ENCODE results near the gene F13B. TPM values are rescaled to one million over a fixed set of nuclear protein-coding genes. Genes with fewer than 3 reads are reported as not detected.

Gene F13B
- total and polyA plus RNA-seq, 2 of the 4 experiments (the other 2 are of a cell fraction), result not detected

DNA sequence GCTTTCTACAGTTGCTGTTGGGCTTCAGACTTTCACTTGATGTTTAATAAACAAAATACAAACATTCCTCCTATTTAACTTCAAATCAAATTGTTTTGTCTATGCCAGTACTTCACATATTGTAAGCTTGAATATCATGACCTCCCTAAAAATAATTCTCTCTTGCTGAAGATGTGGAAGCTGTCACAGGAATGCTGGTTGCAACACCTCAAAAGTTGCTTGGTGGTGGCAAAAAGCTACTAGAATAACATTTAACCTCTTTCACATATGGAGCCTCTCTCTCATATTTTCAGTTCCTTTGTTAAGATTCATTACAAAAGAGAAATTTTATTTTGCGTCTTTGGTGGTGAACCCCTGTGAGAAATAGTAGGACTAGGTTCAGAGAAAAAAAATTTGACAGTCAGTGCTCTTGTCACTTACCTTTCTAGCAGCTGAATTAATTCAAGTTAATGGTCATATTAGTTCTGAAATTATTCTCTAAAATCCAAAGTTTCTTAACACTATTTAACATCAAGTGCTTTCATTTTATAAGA is 25.5 kb upstream of the F13B start:
- ATAC-seq (ENCODE audit: low read depth) (no peak), DNase-seq (no peak)
- H4K20me1 ChIP-seq (ENCODE audit: insufficient read depth, low read length), result no peaks in the 10 kb centered on the region
- WGBS, 2 experiments (ENCODE audit: extremely low coverage in 2 of 2, insufficient read length in 1 of 2), result no CpG with 5 or more reads among the region's 1 CpG
- H3K18ac ChIP-seq (ENCODE audit: low read depth, low read length), result no peak overlapping the region
- H4K8ac ChIP-seq (ENCODE audit: low read depth in 2 of 2, low read length in 2 of 2), result no peak overlapping the region
- H3K79me1 ChIP-seq (ENCODE audit: low read depth in 1 of 2, low read length in 2 of 2), result no peaks in the 10 kb centered on the region
- no peak overlapping the region for H2AK5ac ChIP-seq (ENCODE audit: low read depth, low read length)
- POLR2A ChIA-PET (ENCODE audit: unreplicated experiment), result no interaction called here
- no peak overlapping the region for H4K5ac ChIP-seq (ENCODE audit: low read depth, low read length)
- H3K14ac ChIP-seq (replicated peaks; ENCODE audit: low read depth, low read length), result no peak overlapping the region
- no peak overlapping the region for H2BK5ac ChIP-seq (ENCODE audit: low read depth, low read length, poor library complexity, severe bottlenecking)
- no peak overlapping the region for H2AK9ac ChIP-seq (replicated peaks; ENCODE audit: low read depth, low read length, poor library complexity)
- no TSS peak for BruUV-seq (replicated peaks)
- no peak overlapping the region for H3K9ac ChIP-seq (ENCODE audit: low read depth, low read length)
- H3K27ac ChIP-seq (ENCODE audit: insufficient read depth, low read length), result no peak overlapping the region
- no peak overlapping the region for H3K56ac ChIP-seq (ENCODE audit: extremely low read depth, insufficient read depth, low read length)
- no peak overlapping the region for H3K23ac ChIP-seq (ENCODE audit: low read depth, low read length)
- H2AFZ ChIP-seq (replicated peaks; ENCODE audit: low read length, poor library complexity), result no peak overlapping the region
- H3K9me1 ChIP-seq (ENCODE audit: insufficient read depth, low read length), result no peaks in the 10 kb centered on the region
- TF ChIP-seq CTCF (conservative IDR thresholded peaks at IDR 0.05; ENCODE audit: low read depth, low read length) (no peak), POLR2A (IDR thresholded peaks at IDR 0.05; ENCODE audit: low read depth, low read length) (no peak)
- H2BK120ac ChIP-seq (ENCODE audit: low read depth, low read length), result no peak overlapping the region
- H2BK15ac ChIP-seq (ENCODE audit: low read depth, low read length), result no peak overlapping the region
- CTCF ChIA-PET, result no interaction called here
- intact Hi-C loops (cut with micrococcal nuclease), result no loop called here
- no peak overlapping the region for H4K91ac ChIP-seq (ENCODE audit: insufficient read depth, low read depth, low read length)
- no peak overlapping the region for H2BK20ac ChIP-seq (ENCODE audit: low read depth, low read length)
- dilution Hi-C loops (cut with HindIII; ENCODE audit: low sequenced_read_pairs, unreplicated experiment), result no loop called here
- H3K4me2 ChIP-seq (ENCODE audit: low read depth, low read length), result no peak overlapping the region
- no peaks in the 10 kb centered on the region for H3K36me3 ChIP-seq (ENCODE audit: control insufficient read depth, insufficient read depth, low read length)
- no peak overlapping the region for H3K4me3 ChIP-seq (ENCODE audit: insufficient read depth, low read depth, low read length)
- no peaks in the 10 kb centered on the region for H3K9me3 ChIP-seq (ENCODE audit: control insufficient read depth, insufficient read depth, low read length)
- H3K4me1 ChIP-seq (ENCODE audit: control insufficient read depth, insufficient read depth, low read length), result 0 out of 2 replicates have a peak, but pooled peaks cover 1% of the 10 kb centered on the region
- no peak overlapping the region for H3K4ac ChIP-seq (ENCODE audit: low read depth, low read length)
- in situ Hi-C loops (cut with MboI; ENCODE audit: low sequenced_read_pairs), result no loop called here
- H3K27me3 ChIP-seq (ENCODE audit: control insufficient read depth, insufficient read depth, low read length), result no peaks in the 10 kb centered on the region
